Adrenal gland (tissue), 5 donors: Measurements from ENCODE around the gene RAB3IL1.

Experiments
- CTCF ChIP-seq, 6 experiments: fragments of 450-650 bp in 4 of 6; fragments of 200-600 bp in 2 of 6; sonication (generic) in 1 of 6; IDR thresholded peaks; 1 replicate in 5 of 6; 2 replicates in 1 of 6; pipeline versions ENCODE4 v1.5.1 to v1.8.0; 2016 to 2021; ENCODE audit warnings: antibody characterized with exemption in 6 of 6, mild to moderate bottlenecking in 2 of 6, moderate library complexity in 1 of 6
- POLR2A ChIP-seq, 2 donors: fragments of 450-650 bp; IDR thresholded peaks; one replicate each; pipeline ENCODE4 v1.6.1; 2017; ENCODE audit warnings: antibody characterized with exemption in 2 of 2, mild to moderate bottlenecking in 2 of 2, moderate library complexity in 1 of 2
- donor health status: DM: no; HTN: no; CAD: no.

GRCh38 chr11:61892085-61892370 lies 25.3 kb downstream of the RAB3IL1 start:
- TF ChIP-seq CTCF (IDR thresholded peaks at IDR 0.05) (no peak), POLR2A (IDR thresholded peaks at IDR 0.05) (no peak)
